ENCODE results near the gene CPNE6.

Gene CPNE6

GRCh38 chr14:24069411-24069735, 2.0 kb upstream of the CPNE6 start:
- no peak for DNase-seq (ENCODE audit: low read depth, low spot score)

GRCh38 chr14:24070285-24071143, 848 bp upstream of the CPNE6 start:
- no peak for DNase-seq (ENCODE audit: low read depth, low spot score)

- DNase-seq (ENCODE audit: low read depth, low spot score) = no peak
These were observed 571 bp downstream of the CPNE6 start for GRCh38 chr14:24071836-24072430.

DNA sequence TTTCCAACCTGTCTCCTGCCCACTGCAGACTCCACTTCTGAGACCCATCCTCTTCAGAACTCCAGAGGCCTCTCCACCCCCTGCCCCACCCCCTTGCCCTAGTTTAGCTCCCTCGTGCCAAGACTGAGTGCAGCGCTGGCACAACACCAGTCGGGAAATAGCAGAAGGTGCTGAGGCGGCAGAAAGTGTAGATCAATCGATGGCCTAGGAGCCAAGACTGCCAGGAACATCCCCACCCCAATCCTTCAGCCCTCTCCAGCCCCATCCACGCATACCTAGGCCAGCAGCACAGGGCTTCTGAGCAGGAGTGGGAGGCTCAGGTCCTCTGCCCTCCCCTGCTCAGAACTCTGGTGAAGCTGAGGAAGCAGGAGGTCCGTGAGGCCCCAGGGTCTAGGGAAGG, 1.1 kb downstream of the CPNE6 start:
- DNase-seq (ENCODE audit: low read depth, low spot score) = no peak

- no peak for DNase-seq (ENCODE audit: low read depth, low spot score)
These were observed 1.8 kb downstream of the CPNE6 start for GRCh38 chr14:24072881-24073877.

DNA sequence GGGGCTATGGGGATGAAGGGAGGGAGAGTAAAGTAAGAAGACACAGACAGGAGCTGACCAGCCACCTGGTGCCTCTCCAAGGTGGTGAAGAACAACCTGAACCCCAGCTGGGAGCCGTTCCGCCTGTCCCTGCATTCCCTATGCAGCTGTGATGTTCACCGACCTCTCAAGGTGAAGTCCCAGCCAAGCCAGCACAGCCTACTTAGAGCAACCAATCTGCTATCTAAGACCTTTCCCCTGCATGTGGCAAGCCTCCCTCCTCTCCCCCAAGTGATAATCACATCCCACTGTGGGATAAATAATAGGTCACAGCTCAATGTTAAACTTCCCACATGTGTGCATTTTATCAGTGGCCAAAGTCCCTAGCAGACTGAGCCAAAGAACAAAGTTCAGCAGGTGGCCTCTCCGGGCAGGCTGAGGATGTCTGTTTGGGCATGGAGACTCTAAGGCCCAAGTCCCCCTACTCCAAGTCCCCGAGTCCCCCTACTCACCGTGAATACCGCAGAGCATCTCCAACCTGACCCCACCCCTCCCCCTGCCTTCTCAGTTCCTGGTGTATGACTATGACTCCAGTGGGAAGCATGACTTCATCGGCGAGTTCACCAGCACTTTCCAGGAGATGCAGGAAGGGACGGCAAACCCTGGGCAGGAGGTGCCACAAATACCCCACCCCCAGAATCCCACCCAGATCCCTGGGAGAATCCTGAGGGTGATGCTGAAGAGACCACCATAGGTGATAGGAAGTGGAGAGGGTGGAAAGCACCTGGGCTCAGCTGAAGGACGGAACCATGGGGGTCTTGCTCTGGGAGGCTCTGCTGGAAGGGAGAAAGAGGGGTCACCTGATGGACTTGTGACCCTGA, 3.5 kb downstream of the CPNE6 start:
- DNase-seq (ENCODE audit: low read depth, low spot score) = no peak

- DNase-seq (ENCODE audit: low read depth, low spot score) = no peak
These were observed 4.3 kb downstream of the CPNE6 start for GRCh38 chr14:24075485-24076301.

DNA sequence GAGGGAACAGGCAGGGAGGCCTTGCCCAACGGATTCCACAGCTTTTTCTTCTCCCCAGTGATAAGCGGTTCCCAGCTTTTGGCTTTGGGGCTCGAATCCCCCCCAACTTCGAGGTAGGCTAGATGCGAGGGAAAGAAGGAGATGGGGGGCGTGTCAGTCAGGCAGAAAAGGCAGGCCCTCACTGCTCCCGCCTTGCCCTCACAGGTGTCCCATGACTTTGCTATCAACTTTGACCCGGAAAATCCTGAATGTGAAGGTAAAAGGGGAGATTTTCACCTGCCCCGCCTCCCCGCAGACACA, 4.9 kb downstream of the CPNE6 start:
- no peak for DNase-seq (ENCODE audit: low read depth, low spot score)

- DNase-seq (ENCODE audit: low read depth, low spot score) = no peak
These were observed 5.7 kb downstream of the CPNE6 start for GRCh38 chr14:24077086-24077485.

- no peak for DNase-seq (ENCODE audit: low read depth, low spot score)
These were observed 6.8 kb downstream of the CPNE6 start for GRCh38 chr14:24078146-24078545.

DNA sequence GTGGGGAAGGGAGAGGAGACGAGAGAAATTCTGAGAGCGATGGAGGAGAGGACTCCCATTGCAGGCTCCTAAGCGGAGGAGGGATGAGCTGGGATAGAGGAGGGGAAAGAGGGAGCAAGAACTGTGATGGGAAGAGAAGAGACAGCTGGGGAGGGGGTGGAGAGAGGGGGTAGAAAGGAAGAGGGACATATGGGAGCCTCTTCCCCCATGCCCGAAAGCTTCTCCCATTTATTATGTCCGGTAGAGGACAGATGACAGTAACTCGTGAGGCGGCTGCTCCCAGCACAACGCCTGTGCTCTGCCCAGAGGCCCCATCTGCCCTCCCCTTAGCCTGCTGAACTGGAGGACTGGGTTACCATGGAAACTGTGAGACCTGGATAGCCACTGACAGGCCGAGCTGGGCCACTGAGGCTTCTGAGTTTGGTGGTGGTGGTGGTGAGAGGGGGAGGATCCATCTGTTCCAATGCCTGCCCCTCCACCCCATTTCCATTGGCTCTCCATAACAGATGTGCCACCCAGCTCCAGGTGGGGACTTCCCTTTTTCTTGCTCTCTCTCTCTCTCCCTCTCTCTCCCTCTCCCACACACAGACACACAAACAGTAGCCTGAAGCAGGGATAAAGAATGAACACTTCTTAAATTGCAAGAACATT, 8.3 kb downstream of the CPNE6 start:
- DNase-seq (ENCODE audit: low read depth, low spot score) = no peak

DNA sequence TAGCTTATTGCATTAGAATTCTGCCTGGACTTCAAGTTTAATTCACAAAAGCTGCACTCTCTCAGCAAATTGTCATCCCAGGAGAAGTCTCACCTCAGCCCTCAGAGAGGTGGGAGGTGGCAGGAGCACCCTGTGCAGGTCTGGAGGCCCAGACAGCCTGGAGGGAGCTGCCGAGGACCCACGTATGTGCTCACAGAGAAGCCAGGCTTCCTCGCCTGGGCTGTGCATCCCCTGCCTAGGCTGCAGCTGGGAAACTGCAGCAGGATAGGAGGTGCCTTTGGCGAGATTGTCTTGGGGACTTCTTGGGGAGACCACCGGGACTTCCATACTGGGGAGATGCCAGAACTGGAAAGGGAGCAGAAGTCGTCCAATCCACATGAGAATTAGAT, 8.8 kb downstream of the CPNE6 start:
- no peak for DNase-seq (ENCODE audit: low read depth, low spot score)

DNA sequence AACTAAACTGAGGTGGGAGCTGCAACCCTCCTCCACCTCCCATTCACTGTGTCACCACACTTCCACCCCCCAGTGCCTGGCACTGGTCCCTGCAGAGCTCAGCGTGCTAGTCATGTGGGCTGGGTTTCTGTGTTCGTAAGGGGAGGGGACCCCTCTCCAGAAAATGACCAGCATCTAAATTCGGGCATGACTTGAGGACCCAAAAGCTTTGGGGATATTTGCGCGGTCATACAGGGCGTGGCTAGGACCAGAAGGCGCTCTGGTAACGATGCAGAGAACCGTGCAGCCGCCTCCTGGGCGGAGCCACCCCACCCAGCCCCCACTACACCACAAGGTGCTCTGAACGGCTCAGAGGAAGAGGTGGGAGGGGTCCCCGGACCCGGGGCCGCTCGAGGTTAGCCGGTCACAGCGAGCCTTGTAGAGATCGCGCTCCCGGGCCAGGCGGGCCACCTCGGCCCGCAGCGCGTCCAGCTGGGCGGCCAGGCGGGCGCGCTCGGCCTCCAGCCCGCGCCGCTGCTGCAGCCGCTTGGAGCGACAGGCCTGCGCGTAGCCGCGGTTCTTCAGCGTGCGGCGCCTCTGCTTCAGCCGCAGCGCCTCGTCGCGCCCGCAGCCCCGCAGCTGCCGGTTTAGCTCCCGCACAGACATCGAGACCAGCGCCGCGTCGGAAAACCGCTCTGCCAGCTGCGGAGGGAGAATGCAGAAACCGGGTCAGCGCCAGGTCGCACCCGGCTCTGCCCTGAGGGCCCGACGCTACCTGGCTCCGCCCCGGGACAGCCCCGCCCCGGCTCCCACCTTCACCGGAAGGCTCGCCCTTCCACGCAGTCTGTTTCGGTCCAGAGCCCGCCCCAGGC, 9.8 kb downstream of the CPNE6 start:
- no peak for DNase-seq (ENCODE audit: low read depth, low spot score)

DNA sequence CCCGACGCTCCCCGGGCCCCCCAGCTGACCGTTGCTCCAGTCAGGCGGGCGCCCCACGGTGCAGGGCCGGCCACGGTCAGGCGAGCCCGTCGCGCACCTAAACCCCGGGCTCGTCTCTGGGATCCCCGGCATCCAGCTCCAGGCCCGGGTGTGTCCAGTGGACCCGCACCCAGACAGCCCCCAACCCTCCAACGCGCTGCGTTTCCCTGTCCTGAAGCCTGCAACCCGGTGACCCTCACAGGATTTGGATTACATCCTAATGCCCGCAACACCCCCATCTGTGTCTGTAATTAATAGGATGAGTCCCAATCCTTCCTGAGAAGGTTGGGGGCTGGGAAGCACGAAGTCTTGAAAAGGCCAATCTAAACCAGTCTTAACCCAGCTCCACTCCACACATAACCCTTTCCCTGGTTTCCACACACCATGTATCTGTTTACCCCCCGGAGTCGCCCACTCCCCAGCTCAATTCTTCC, 10.4 kb downstream of the CPNE6 start:
- no peak for DNase-seq (ENCODE audit: low read depth, low spot score)

DNA sequence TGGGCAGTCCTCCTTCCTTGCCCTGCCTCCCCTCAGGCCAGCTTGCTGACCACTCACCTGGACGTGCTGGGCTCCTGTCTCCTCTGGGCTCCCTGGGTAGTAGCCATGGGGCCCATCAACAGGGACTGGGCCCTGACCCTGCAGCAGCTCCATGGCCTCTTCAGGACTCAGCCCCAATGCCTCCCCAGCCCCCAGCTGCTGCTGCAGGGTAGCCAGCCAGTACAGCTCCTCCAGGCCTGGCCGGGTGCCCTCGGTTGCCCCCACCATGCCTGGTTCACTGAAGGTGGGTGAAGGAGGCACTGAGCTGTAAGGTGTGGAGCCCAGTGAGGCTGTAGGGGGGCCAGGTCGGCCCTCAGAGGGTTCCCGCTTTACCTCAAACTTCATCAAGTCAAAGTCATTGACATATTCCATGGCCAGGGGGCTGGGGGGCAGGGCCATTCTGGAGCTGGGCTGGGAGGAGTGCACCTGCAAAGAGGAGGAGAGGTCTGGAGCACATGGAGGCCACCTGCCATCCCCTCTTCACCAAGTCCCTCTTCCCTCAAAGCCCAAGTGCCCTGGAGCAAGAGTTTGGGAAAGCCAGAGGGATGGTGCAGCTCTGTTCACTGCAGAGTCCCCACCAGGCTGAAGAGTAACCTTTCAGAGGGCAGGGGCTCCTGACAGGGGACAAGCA, 11.2 kb downstream of the CPNE6 start:
- no peak for DNase-seq (ENCODE audit: low read depth, low spot score)

- no peak for DNase-seq (ENCODE audit: low read depth, low spot score)
These were observed 12.1 kb downstream of the CPNE6 start for GRCh38 chr14:24083462-24083861.

- no peak for DNase-seq (ENCODE audit: low read depth, low spot score)
These were observed 13.1 kb downstream of the CPNE6 start for GRCh38 chr14:24084440-24084839.

GRCh38 chr14:24085215-24085614, 13.9 kb downstream of the CPNE6 start:
- no peak for DNase-seq (ENCODE audit: low read depth, low spot score)

Measured in brain pericyte (primary cell).